Loucy (cell line): Measurements from ENCODE around the gene PCSK5.

Source experiments
- H2AFZ ChIP-seq: fragments of 200-600 bp; sonication (generic); 2 replicates; pipeline ENCODE4 v1.6.0; 2016; ENCODE audit warnings: antibody characterized with exemption, mild to moderate bottlenecking, low read length, moderate library complexity
- H3F3A ChIP-seq: fragments of 200-600 bp; 2 replicates; pipeline ENCODE4 v1.6.0; 2016; ENCODE audit warnings: antibody characterized with exemption, low read depth, mild to moderate bottlenecking
- H3K27me3 ChIP-seq: fragments of 200-600 bp; sonication (generic); 2 replicates; pipeline ENCODE4 v1.6.1; 2014; ENCODE audit warnings: low read length, mild to moderate bottlenecking; ENCODE audit not compliant: insufficient read depth, poor library complexity, severe bottlenecking
- H3K36me3 ChIP-seq: fragments of 200-600 bp; sonication (generic); 2 replicates; pipeline ENCODE4 v1.6.1; 2016; ENCODE audit warnings: low read length; ENCODE audit not compliant: insufficient read depth
- H3K4me1 ChIP-seq: fragments of 200-600 bp; sonication (generic); 2 replicates; pipeline ENCODE4 v1.5.1; 2014; ENCODE audit warnings: low read length, mild to moderate bottlenecking; ENCODE audit not compliant: insufficient read depth, poor library complexity, severe bottlenecking
- H3K4me2 ChIP-seq: fragments of 200-600 bp; sonication (generic); 2 replicates; pipeline ENCODE4 v1.6.0; 2014; ENCODE audit warnings: antibody characterized with exemption, low read length, low read depth, mild to moderate bottlenecking; ENCODE audit not compliant: poor library complexity, severe bottlenecking
- H3K4me3 ChIP-seq: fragments of 200-600 bp; sonication (generic); 2 replicates; pipeline ENCODE4 v1.5.1; 2014; ENCODE audit warnings: low read length, mild to moderate bottlenecking, mixed read lengths; ENCODE audit not compliant: poor library complexity, severe bottlenecking
- H3K79me2 ChIP-seq: fragments of 200-600 bp; sonication (generic); 2 replicates; pipeline ENCODE4 v1.6.1; 2014; ENCODE audit warnings: low read length; ENCODE audit not compliant: insufficient read depth
- H3K9ac ChIP-seq: fragments of 200-600 bp; sonication (generic); 2 replicates; pipeline ENCODE4 v1.6.0; 2014; ENCODE audit warnings: mild to moderate bottlenecking, low read depth, low read length, moderate library complexity; ENCODE audit not compliant: poor library complexity, severe bottlenecking
- H3K9me2 ChIP-seq: fragments of 200-600 bp; sonication (generic); replicated peaks from 2 replicates; pipeline ENCODE4 v1.6.1; 2016; ENCODE audit warnings: low read depth, low read length, mixed read lengths
- H3K9me3 ChIP-seq: fragments of 200-600 bp; sonication (generic); 2 replicates; pipeline ENCODE4 v1.6.1; 2014; ENCODE audit warnings: mild to moderate bottlenecking, antibody characterized with exemption, low read length, low read depth; ENCODE audit not compliant: insufficient read depth
- H4K20me1 ChIP-seq: fragments of 200-600 bp; sonication (generic); 2 replicates; pipeline ENCODE4 v1.6.0; 2014; ENCODE audit warnings: antibody characterized with exemption, low read length, mild to moderate bottlenecking; ENCODE audit not compliant: insufficient read depth, poor library complexity, severe bottlenecking
- CTCF ChIP-seq: fragments of 200-600 bp; sonication (generic); conservative IDR thresholded peaks from 2 replicates; pipeline ENCODE4 v1.5.1; 2014; ENCODE audit warnings: mild to moderate bottlenecking, antibody characterized with exemption, low read length
- EZH2phosphoT487 ChIP-seq: fragments of 200-600 bp; IDR thresholded peaks from 2 replicates; pipeline ENCODE4 v1.6.1; 2018; ENCODE audit warnings: antibody characterized with exemption, mild to moderate bottlenecking, moderate library complexity, borderline replicate concordance

Gene PCSK5

GRCh38 chr9:76266649-76267283 lies 376.3 kb downstream of the PCSK5 start:
- Histone ChIP-seq H3F3A (no peaks in the 10 kb centered on the region), H2AFZ (no peak overlapping the region), H3K36me3 (no peaks in the 10 kb centered on the region), H3K4me2 (no peak overlapping the region), H3K27me3 (no peaks in the 10 kb centered on the region), H3K9me3 (no peaks in the 10 kb centered on the region), H3K79me2 (no peaks in the 10 kb centered on the region), H3K4me1 (no peaks in the 10 kb centered on the region), H3K4me3 (no peak overlapping the region), H3K9me2 (no peaks in the 10 kb centered on the region), H4K20me1 (no peaks in the 10 kb centered on the region), H3K9ac (no peak overlapping the region)
- TF ChIP-seq EZH2phosphoT487 (no peak), CTCF (no peak)

GRCh38 chr9:76267284-76267652 lies 376.8 kb downstream of the PCSK5 start:
- Histone ChIP-seq H3K4me1 (no peaks in the 10 kb centered on the region), H3K4me3 (no peak overlapping the region), H3F3A (no peaks in the 10 kb centered on the region), H3K9ac (no peak overlapping the region), H3K27me3 (no peaks in the 10 kb centered on the region), H3K79me2 (no peaks in the 10 kb centered on the region), H3K9me3 (no peaks in the 10 kb centered on the region), H2AFZ (no peak overlapping the region), H3K36me3 (no peaks in the 10 kb centered on the region), H3K9me2 (no peaks in the 10 kb centered on the region), H4K20me1 (no peaks in the 10 kb centered on the region), H3K4me2 (no peak overlapping the region)
- TF ChIP-seq CTCF (no peak), EZH2phosphoT487 (no peak)

- no peak overlapping the region for H2AFZ ChIP-seq
- no peak overlapping the region for H3K9ac ChIP-seq
- no peaks in the 10 kb centered on the region for H3K9me2 ChIP-seq
- H4K20me1 ChIP-seq: no peaks in the 10 kb centered on the region
- H3K9me3 ChIP-seq: no peaks in the 10 kb centered on the region
- no peaks in the 10 kb centered on the region for H3F3A ChIP-seq
- TF ChIP-seq EZH2phosphoT487: no peak
- TF ChIP-seq CTCF: no peak
- no peaks in the 10 kb centered on the region for H3K36me3 ChIP-seq
- no peaks in the 10 kb centered on the region for H3K79me2 ChIP-seq
- H3K4me1 ChIP-seq: no peaks in the 10 kb centered on the region
- H3K4me3 ChIP-seq: no peak overlapping the region
- H3K27me3 ChIP-seq: no peaks in the 10 kb centered on the region
- no peak overlapping the region for H3K4me2 ChIP-seq
These were observed 379.3 kb downstream of the PCSK5 start for GRCh38 chr9:76269789-76270188.
